ENCODE measurements around the gene USF2.
"Not testable (repeated sequence)": the region's sequence is repeated elsewhere in the genome, so short reads cannot be mapped to it uniquely, and the experiment has no call there.

The USF2 gene

GRCh38 chr19:35268536-35269437 is at the start of gene USF2:
USF2 (plus strand) TSS chr19:35268962; CDS start chr19:35269102, 140 bp downstream.
- CTCF ChIA-PET: interaction anchor here (1.9 kb wide), 1 partner anchor 127 kb away, joined by 8 read pairs; no protein-coding TSS in a partner anchor
- peak; percentile 81 for DNase-seq
- H3K27ac Mint-ChIP-seq: peak within 1 kb of the TSS; percentile 94
- peak within 1 kb of the TSS; percentile 88 for H3K4me3 Mint-ChIP-seq
- no peaks in the 10 kb centered on the region for H3K27me3 Mint-ChIP-seq
- H3K9me3 Mint-ChIP-seq: no peaks in the 10 kb centered on the region
- peaks cover 47% of the 10 kb centered on the region for H3K36me3 Mint-ChIP-seq
- H3K4me1 Mint-ChIP-seq: peaks cover 43% of the 10 kb centered on the region

GRCh38 chr19:35219008-35219407 is 49.8 kb upstream of the USF2 start:
- H3K4me1 Mint-ChIP-seq: peaks cover 60% of the 10 kb centered on the region
- CTCF ChIA-PET: interaction anchor here (1.0 to 6.8 kb wide), 2 partner anchors 65 to 77 kb away, joined by 3 to 44 read pairs; partner anchors contain the start of genes FXYD5 and FXYD7

GRCh38 chr19:35220315-35220921 is 48.3 kb upstream of the USF2 start:
- H3K4me3 Mint-ChIP-seq: no peak overlapping the region

More at GRCh38 chr19:35219008-35219407, 49.8 kb upstream of the USF2 start:
- Mint-ChIP-seq H3K9me3 (peaks cover 30% of the 10 kb centered on the region), H3K4me3 (no peak overlapping the region), H3K27me3 (peaks cover 5% of the 10 kb centered on the region), H3K27ac (no peak overlapping the region), H3K36me3 (peaks cover 16% of the 10 kb centered on the region)
- no peak for DNase-seq

GRCh38 chr19:35220973-35221590 is 47.7 kb upstream of the USF2 start:
- peak overlapping the region; percentile 66 for H3K27ac Mint-ChIP-seq
- H3K4me3 Mint-ChIP-seq, DNase-seq, H3K27me3 Mint-ChIP-seq, CTCF ChIA-PET: not testable (repeated sequence)
- peaks cover 30% of the 10 kb centered on the region for H3K9me3 Mint-ChIP-seq
- H3K36me3 Mint-ChIP-seq: peaks cover 16% of the 10 kb centered on the region
- peaks cover 54% of the 10 kb centered on the region for H3K4me1 Mint-ChIP-seq

More at GRCh38 chr19:35220315-35220921, 48.3 kb upstream of the USF2 start:
- CTCF ChIA-PET: no interaction called here
- Mint-ChIP-seq H3K27me3 (peaks cover 5% of the 10 kb centered on the region), H3K4me1 (peaks cover 54% of the 10 kb centered on the region), H3K36me3 (peaks cover 16% of the 10 kb centered on the region), H3K9me3 (peaks cover 30% of the 10 kb centered on the region), H3K27ac (peak overlapping the region; percentile 66)
- no peak for DNase-seq

- Mint-ChIP-seq H3K4me3 (no peak overlapping the region), H3K27ac (peak overlapping the region; percentile 28)
Measured at GRCh38 chr19:35222373-35223015, 46.3 kb upstream of the USF2 start.

GRCh38 chr19:35223084-35223790 is 45.5 kb upstream of the USF2 start:
- peaks cover 9% of the 10 kb centered on the region for H3K27me3 Mint-ChIP-seq
- no peak for DNase-seq
- H3K4me3 Mint-ChIP-seq: no peak overlapping the region
- peaks cover 38% of the 10 kb centered on the region for H3K4me1 Mint-ChIP-seq
- CTCF ChIA-PET: interaction anchor here (0.6 kb wide), 1 partner anchor 15 kb away, joined by 3 read pairs; no protein-coding TSS in a partner anchor
- peaks cover 7% of the 10 kb centered on the region for H3K36me3 Mint-ChIP-seq
- H3K27ac Mint-ChIP-seq: peak overlapping the region; percentile 28
- H3K9me3 Mint-ChIP-seq: peaks cover 19% of the 10 kb centered on the region

More at GRCh38 chr19:35222373-35223015, 46.3 kb upstream of the USF2 start:
- Mint-ChIP-seq H3K9me3 (peaks cover 22% of the 10 kb centered on the region), H3K4me1 (peaks cover 41% of the 10 kb centered on the region), H3K27me3 (peaks cover 9% of the 10 kb centered on the region), H3K36me3 (peaks cover 9% of the 10 kb centered on the region)
- no peak for DNase-seq
- CTCF ChIA-PET: no interaction called here

- Mint-ChIP-seq H3K9me3 (peaks cover 15% of the 10 kb centered on the region), H3K27me3 (peaks cover 9% of the 10 kb centered on the region), H3K27ac (no peak overlapping the region), H3K4me3 (no peak overlapping the region), H3K4me1 (peaks cover 38% of the 10 kb centered on the region), H3K36me3 (peaks cover 3% of the 10 kb centered on the region)
- CTCF ChIA-PET: interaction anchor here (0.6 kb wide), 1 partner anchor 15 kb away, joined by 3 read pairs; no protein-coding TSS in a partner anchor
- DNase-seq: no peak
Measured at GRCh38 chr19:35223862-35224505, 44.8 kb upstream of the USF2 start.

- DNase-seq: peak; percentile 41
- peaks cover 36% of the 10 kb centered on the region for H3K4me1 Mint-ChIP-seq
- peaks cover 16% of the 10 kb centered on the region for H3K27me3 Mint-ChIP-seq
- CTCF ChIA-PET: interaction anchor here (0.9 to 1.2 kb wide), 3 partner anchors 8 to 169 kb away, joined by 3 to 4 read pairs (median 4); no protein-coding TSS in a partner anchor
- H3K27ac Mint-ChIP-seq: no peak overlapping the region
- peaks cover 3% of the 10 kb centered on the region for H3K36me3 Mint-ChIP-seq
- H3K4me3 Mint-ChIP-seq: no peak overlapping the region
- peaks cover 9% of the 10 kb centered on the region for H3K9me3 Mint-ChIP-seq
Measured at GRCh38 chr19:35224681-35225571, 43.8 kb upstream of the USF2 start.

- DNase-seq: no peak
- H3K27me3 Mint-ChIP-seq: peaks cover 21% of the 10 kb centered on the region
- no peak overlapping the region for H3K4me3 Mint-ChIP-seq
- CTCF ChIA-PET: interaction anchor here (1.1 to 1.4 kb wide), 3 partner anchors 9 to 84 kb away, joined by 4 to 5 read pairs (median 4); no protein-coding TSS in a partner anchor
- no peak overlapping the region for H3K27ac Mint-ChIP-seq
- peaks cover 27% of the 10 kb centered on the region for H3K4me1 Mint-ChIP-seq
- peaks cover 3% of the 10 kb centered on the region for H3K36me3 Mint-ChIP-seq
- H3K9me3 Mint-ChIP-seq: peaks cover 5% of the 10 kb centered on the region
Measured at GRCh38 chr19:35225951-35226350, 42.8 kb upstream of the USF2 start.

GRCh38 chr19:35226748-35227147 is 42.0 kb upstream of the USF2 start:
- Mint-ChIP-seq H3K4me3 (no peak overlapping the region), H3K36me3 (peaks cover 3% of the 10 kb centered on the region), H3K4me1 (peaks cover 26% of the 10 kb centered on the region), H3K27ac (no peak overlapping the region), H3K27me3 (peaks cover 25% of the 10 kb centered on the region), H3K9me3 (peaks cover 5% of the 10 kb centered on the region)
- no peak for DNase-seq
- CTCF ChIA-PET: interaction anchor here (1.4 kb wide), 1 partner anchor 85 kb away, joined by 5 read pairs; no protein-coding TSS in a partner anchor

GRCh38 chr19:35228177-35228930 is 40.4 kb upstream of the USF2 start, which contains the start of gene FAM187B:
FAM187B (minus strand) TSS chr19:35228739; CDS start chr19:35228680, 59 bp downstream.
- H3K36me3 Mint-ChIP-seq: no peaks in the 10 kb centered on the region
- no peak within 1 kb of the TSS for H3K27ac Mint-ChIP-seq
- no peak within 1 kb of the TSS for H3K4me3 Mint-ChIP-seq
- peaks cover 20% of the 10 kb centered on the region for H3K4me1 Mint-ChIP-seq
- DNase-seq: no peak
- CTCF ChIA-PET: no interaction called here
- H3K9me3 Mint-ChIP-seq: no peaks in the 10 kb centered on the region
- H3K27me3 Mint-ChIP-seq: peaks cover 32% of the 10 kb centered on the region
